HG03342 (cell line): ENCODE measurements around the gene GTSF1L.

Experiments used
- ATAC-seq: cut with Tn5 transposase; IDR thresholded peaks from one replicate; pipeline ENCODE4 v1.9.1; 2021; ENCODE audit warnings: mild to moderate bottlenecking, moderate library complexity; ENCODE audit not compliant: unreplicated experiment

Gene GTSF1L

GRCh38 chr20:43746344-43747137, 19.7 kb upstream of the GTSF1L start:
- no peak for ATAC-seq

- no peak for ATAC-seq
Measured at GRCh38 chr20:43744966-43745730, 18.3 kb upstream of the GTSF1L start.

- ATAC-seq = no peak
Measured at GRCh38 chr20:43744151-43744611, 17.4 kb upstream of the GTSF1L start.

GRCh38 chr20:43740642-43741041, 13.8 kb upstream of the GTSF1L start:
- ATAC-seq = no peak

GRCh38 chr20:43739148-43739749, 12.4 kb upstream of the GTSF1L start:
- ATAC-seq = no peak

GRCh38 chr20:43737925-43738324, 11.1 kb upstream of the GTSF1L start:
- ATAC-seq = no peak

GRCh38 chr20:43736588-43737158, 9.9 kb upstream of the GTSF1L start:
- ATAC-seq = peak; percentile 72

GRCh38 chr20:43731927-43732326, 5.1 kb upstream of the GTSF1L start:
- no peak for ATAC-seq

GRCh38 chr20:43731469-43731868, 4.7 kb upstream of the GTSF1L start:
- ATAC-seq = no peak

GRCh38 chr20:43728686-43729255, 2.0 kb upstream of the GTSF1L start:
- no peak for ATAC-seq

GRCh38 chr20:43727980-43728590, 1.3 kb upstream of the GTSF1L start:
- ATAC-seq = peak; percentile 52

GRCh38 chr20:43726333-43726732, 469 bp downstream of the GTSF1L start:
- no peak for ATAC-seq

- no peak for ATAC-seq
Measured at GRCh38 chr20:43725666-43726065, 1.1 kb downstream of the GTSF1L start.

GRCh38 chr20:43724383-43724782, 2.4 kb downstream of the GTSF1L start:
- ATAC-seq = no peak

GRCh38 chr20:43723735-43724134, 3.1 kb downstream of the GTSF1L start:
- ATAC-seq = no peak

GRCh38 chr20:43723186-43723585, 3.6 kb downstream of the GTSF1L start:
- ATAC-seq = no peak

GRCh38 chr20:43722153-43722505, 4.7 kb downstream of the GTSF1L start:
- ATAC-seq = no peak

GRCh38 chr20:43721429-43722152, 5.2 kb downstream of the GTSF1L start:
- ATAC-seq = no peak

- no peak for ATAC-seq
Measured at GRCh38 chr20:43721097-43721428, 5.7 kb downstream of the GTSF1L start.

GRCh38 chr20:43720007-43720406, 6.8 kb downstream of the GTSF1L start:
- ATAC-seq = no peak
